8988T (cell line): ENCODE measurements around the gene BRSK2.

Experiments
- DNase-seq: peaks from one replicate; pipeline ENCODE4 v3.0.0; 2011

Gene BRSK2

DNA sequence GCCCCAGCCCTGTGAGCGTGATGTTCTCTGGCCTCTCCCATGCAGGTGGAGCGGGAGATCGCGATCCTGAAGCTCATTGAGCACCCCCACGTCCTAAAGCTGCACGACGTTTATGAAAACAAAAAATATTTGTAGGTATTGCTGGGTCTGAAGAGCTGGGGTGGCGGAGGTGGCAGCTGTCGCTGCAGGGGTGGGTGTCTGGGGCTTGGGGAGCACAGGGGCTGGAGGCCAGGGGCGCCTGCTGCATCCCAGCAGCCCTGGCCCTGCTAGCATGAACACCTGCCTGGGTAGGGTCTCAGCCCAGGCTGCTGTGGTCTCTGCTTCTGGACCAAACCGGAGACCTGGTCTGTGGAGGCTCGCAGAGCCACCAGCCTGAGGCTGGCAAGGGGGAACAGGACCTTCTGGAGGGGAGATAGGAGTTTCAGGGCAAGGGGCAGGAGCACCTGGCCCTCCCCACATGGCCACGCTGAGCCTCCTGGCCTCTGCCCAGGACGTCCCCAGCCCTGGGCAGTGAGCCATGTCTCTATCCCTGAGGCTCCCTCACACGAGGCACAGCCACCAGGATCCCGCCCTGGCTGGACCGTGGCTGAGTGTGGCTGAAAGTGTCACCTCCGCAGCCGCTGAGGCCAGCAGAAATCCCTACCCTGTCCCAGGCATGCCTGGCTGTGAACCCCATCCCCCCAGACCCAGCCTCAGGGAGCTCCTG is 48.7 kb downstream of the BRSK2 start:
- DNase-seq = no peak

DNA sequence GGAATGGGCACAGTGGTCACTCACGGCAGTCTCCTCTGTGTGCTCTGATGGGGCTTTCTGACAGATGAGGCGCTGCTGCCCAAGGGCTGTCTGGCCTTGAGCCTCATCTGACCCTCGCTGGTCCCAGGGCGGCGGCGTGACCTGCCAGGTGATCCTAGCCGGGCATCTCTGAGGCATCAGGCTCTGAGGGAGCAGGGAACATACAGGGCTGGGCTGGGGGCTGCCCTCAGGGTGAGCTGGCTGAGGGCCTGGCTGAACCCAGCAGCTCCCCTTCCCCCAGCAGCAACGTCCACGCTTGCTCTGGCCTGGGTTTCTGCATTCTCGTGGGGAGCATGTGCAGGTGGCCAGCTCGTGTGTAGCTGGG is 49.2 kb downstream of the BRSK2 start:
- DNase-seq = no peak

DNA sequence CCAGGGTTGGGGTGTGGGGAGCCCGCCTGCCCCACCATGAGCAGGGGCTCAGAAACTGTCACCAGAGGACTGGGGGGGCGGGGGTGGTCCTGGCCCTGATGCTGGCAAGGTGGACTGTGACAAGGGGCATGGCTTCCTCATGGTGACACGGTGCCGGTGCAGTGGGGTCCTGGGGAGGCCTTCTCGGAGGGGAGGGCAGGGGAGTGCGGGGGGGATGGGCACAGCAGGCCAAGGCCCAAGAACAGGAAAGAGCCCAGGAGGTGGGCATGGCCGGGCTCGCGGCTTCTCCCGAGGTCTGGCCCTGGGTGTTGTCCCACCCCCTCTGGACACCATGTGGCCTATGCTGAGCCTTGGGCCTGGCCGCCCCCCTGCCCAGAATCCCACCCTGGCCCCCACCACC is 49.6 kb downstream of the BRSK2 start:
- no peak for DNase-seq

DNA sequence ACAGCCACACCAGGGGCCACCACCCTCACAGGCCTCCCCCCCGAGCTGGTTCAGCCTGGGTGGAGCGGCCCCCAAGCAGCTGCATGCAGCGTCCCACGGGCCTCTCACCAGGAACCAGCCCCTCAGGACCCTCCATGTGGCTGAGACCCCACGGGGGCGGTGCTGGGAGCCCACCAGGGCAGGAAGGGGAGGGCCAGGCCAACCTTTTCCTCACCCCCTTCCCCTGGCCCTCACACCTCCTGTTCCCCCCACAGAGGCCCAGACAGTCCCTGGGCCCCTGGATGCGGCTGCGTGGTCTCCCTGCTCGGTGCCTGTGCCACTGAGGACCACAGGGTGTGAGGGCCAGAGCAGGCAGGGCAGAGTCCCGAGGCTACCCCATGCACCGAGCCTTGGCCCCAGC is 50.3 kb downstream of the BRSK2 start:
- DNase-seq = no peak

DNA sequence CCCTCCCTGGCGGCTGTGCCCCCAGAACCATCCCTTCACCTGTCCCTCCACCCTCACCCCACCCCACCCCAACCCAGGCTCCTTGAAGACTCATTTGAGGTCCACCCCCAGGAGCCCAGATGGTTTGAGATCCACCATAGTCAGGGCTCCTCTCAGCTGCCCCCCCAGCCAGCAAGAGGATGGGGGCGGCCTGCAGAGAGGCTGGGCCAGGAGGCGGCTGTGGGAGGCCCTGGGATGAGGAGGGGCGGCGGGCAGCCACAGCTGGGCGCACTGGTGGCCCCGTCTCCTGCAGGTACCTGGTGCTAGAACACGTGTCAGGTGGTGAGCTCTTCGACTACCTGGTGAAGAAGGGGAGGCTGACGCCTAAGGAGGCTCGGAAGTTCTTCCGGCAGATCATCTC is 50.8 kb downstream of the BRSK2 start:
- DNase-seq = no peak

DNA sequence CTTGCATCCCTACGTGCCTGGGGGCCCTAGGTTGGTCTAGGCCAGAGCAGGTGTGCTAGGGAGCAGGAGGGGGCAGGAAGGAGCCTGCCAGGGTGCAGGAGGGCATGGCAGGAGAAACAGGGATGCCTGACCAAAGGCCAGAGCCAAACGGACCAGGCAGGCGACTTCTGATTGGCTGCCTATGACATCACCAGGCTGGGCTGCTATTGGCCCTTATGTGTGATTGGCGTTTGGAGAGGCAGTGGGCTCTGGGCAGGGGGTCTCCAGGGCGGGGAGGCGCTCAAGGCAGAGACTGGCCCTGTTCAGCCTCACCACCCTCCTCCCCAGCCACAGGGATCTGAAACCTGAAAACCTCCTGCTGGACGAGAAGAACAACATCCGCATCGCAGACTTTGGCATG is 52.4 kb downstream of the BRSK2 start:
- DNase-seq = peak; percentile 95

DNA sequence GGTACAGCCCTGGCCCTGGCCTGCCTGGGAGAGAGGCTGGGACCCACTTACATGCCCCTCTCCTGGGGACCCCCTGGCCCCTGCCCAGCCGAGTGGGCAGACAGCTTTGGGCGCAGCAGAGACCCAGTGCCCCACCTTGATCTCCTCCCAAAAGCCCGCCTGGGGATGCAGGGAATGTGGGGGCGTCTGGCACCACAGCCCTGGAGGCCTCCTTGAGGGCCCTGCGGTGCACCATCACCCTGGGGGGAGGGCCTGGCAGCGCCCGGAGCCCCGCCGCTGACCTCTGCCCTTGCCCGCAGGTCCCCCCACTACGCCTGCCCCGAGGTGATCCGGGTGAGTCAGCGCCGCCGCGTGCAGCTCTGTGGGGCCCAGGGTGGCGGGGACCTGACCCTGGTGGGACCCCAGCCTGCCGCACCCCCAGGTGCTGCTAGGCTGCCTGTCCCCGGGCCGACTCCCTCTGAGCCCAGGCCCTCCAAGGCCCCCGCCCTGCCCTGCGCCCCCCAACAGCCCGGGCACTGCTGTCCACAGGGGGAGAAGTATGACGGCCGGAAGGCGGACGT is 53.2 kb downstream of the BRSK2 start:
- no peak for DNase-seq

DNA sequence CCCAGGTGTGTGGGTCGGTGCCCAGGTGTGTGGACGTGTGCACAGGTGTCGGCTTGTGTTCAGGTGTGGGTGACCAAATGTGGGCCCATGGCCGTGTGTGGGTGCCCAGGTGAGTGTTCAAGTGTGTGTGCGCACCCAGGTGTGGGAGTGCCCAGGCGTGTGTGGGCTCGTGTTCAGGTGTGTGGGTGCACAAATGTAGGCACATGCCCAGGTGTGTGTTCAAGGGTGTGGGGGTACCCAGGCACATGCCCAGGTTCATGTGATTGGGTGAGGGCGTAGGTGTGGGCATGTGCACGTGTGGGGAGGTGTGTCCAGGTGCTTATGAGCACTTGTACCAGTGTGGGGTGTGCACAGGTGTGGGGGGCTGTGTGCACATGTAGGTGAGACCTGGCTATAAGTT is 54.0 kb downstream of the BRSK2 start:
- DNase-seq = no peak

DNA sequence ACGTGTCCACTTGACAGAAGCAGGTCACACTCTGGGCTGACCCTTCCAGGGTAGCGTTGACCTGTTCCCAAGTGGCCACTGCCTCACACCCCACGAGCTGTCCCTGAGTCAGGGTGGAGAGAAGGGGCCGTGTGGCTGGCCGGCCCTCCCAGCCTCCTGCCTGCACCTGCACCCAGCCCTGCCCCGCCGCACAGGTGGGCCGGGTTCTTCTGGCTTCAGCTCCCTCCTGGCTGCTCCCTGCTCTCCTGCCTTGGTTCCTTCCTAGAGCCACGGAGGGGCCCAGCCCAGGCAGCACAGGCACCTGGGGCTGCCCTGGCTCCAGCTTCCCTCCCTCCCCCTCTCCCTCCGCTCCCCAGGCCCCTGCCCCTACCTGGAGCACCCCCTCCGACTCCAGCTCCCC is 54.6 kb downstream of the BRSK2 start:
- peak; percentile 58 for DNase-seq

DNA sequence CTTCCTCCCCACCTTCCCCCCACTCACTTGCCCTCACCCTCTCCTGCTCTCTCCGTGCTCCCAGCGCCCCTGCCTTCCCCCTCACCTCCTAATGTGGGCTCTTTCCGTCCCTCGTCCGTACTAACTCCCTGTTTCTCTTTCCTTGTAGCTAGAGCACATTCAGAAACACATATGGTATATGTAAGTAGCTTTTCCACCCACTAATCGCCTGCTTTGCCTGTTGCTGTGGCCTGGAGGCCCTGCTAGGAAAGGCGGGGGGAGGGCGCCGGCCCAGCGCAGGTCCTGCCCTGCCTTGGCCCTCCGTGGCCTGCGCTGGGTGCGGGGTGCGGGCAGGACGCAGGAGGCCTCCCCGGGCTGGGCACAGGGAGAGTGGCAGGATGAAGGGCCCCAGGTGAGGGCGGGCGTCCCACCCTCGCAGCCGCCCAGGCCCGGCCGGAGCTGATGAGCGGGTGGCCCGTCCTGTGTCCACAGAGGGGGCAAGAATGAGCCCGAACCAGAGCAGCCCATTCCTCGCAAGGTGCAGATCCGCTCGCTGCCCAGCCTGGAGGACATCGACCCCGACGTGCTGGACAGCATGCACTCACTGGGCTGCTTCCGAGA is 55.2 kb downstream of the BRSK2 start:
- peak; percentile 75 for DNase-seq

DNA sequence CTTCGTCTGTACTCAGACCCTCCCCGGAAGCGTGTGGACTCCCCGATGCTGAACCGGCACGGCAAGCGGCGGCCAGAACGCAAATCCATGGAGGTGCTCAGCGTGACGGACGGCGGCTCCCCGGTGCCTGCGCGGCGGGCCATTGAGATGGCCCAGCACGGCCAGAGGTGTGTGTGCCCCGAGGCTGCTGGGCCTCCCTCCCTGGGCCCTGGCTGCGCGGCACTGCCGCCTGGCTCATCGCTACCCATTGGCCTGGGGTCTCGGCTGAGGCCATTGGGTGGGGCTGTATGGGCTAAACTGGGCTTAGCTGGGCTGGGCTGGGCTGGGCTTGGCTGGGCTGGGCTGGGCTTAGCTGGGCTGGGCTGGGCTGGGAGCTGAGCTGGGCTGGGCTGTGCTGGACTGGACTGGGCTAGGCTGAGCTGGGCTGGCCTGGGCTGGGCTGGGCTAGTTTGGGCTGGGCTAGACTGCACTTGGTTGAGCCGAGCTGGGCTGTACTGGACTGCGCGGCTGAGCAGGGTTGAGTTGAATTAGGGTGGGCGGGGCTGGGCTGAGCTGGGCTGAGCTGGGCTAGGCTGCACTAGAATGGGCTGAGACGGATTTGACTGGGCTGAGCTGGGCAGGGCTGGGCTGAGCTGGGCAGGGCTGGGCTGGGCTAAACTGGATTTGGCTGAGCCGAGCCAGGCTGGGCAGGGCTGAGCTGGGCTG is 56.2 kb downstream of the BRSK2 start:
- DNase-seq = peak; percentile 70

DNA sequence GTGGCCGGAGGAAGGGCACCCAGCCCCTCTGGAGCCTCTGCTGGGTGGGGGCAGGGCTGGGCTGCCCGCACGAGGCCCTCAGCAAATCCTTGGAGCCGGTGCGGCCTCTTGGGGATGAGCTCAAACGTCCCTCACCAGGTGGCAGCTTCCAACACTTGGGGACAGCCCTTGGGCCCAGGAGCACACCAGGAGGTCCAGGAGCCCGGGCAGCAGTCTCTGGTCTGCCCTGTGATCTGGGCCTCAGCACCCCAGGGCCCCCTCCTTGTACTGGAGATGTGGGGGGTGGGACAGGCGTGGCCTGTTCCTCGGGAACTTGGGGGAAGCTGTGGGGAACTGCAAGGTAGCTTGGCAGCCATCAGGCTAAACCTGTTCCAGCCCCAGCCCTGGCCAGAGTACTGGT is 56.9 kb downstream of the BRSK2 start:
- peak; percentile 59 for DNase-seq

DNA sequence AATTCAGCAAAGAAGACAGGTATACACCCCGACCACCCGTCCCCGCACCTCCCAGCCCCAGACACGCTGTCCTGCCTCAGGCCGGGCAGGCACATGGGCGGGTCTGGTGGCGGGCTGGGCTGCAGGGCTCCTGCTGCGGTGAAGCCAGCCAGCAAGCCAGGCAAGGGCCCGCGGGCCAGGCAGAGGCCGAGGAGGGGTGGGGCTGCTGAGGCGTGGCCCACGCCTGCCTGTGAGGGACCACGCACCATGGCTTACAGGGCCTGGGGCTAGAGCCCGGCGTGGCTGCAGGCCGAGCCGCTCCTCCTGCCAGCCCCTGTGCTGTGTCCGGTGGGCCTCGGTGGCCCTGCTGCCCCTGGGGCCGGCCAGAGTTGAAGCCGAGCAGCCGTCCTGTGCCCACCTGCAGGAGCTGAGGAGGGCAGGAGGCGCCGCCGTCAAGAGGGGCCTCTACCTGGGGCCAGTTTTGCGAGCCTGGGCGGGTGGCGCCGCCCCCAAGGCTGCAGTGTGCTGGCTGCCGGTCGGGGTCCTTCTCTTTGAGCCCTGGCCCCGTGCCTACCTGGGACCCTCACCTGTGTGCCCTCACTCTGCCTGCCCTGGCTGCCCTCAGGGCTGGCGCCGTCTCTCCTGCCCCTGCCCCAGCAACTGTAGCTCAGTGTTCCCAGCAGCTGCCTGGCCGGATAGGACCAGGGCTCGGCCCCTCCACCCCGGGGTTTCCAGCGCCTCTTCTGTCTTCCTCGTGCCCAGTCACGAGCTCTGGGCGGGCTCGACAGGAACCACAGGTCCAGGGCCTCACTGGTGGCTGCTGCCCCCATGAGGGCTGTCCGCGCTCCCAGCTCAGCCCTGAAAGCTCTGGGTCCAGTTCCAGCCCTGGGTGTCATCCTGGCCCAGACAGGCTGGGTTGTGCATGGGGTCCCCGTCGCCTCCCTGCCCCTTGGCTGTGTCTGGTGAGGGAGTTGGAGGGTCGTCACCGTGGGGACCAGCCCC is 58.4 kb downstream of the BRSK2 start:
- peak; percentile 91 for DNase-seq

DNA sequence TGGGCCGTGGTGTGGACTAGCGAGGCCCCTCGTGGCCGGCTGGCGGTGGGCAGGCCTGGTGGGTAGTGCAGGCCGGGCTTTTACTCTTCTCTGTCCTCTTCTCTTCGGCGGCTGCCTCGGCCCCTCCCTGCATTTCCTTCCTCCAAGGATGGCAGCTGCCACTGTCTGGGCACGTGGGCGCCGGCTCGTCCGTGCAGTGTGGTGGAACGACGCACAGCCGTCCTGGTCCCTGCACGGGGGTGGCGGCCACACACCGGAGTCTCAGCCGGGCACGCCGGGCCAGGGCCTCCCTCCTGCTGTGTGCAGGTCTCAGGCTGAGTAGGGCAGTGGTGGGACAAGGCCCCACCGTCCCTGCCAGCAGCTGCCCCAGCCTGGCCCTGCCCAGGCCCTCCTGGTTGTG is 59.1 kb downstream of the BRSK2 start:
- peak; percentile 76 for DNase-seq

DNA sequence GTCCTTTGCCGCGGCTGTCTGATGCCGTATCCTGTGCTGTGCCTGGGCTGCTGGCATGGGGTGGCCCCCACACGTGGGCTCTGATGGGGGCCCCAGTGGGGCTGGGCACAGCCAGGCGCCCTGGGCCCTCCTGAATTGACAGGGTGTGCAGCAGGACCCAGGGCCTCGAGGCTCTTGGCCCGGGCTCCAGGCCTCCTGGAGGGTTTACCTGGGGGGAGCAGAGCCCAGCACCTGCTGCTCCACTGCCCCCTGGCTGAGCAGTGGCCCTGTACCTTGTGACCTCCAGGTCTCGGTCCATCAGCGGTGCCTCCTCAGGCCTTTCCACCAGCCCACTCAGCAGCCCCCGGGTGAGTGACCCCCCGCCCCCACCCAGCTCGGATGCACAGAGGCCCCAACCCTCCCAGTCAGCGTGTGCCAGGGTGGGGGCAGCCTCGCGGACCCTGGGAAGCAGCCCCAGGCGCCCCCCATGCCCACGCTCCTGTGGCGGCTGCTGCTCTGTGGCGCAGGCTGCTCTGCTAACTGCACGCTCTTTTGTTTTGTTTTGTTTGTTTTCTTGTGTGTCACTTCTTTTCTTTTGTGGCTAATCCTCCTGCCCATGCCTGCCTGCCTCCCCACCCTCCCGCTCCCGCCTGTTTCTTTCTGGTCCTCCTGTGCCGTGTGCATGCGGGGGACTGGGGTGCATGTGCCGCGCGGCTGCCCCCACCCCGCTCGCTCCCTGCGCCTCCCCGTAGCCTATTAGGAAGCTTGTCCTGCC is 59.9 kb downstream of the BRSK2 start:
- peak; percentile 84 for DNase-seq

DNA sequence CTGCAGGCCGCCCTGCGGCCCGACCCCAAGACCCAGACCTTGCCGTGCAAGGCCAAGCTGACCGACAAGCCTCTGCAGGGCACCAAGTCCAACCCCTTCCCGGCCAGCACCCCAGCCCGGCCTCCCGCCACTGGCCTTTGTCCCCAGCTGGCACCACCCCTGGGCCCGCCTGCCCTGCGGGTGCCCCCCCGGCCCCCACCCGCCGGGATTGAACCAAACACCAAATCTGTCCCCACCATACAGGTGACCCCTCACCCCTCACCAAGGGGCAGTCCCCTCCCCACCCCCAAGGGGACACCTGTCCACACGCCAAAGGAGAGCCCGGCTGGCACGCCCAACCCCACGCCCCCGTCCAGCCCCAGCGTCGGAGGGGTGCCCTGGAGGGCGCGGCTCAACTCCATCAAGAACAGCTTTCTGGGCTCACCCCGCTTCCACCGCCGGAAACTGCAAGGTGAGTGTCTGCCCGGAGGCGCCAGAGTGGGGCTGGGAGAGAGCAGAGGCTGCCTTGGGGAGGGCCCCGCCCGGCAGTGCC is 60.7 kb downstream of the BRSK2 start:
- DNase-seq = no peak

DNA sequence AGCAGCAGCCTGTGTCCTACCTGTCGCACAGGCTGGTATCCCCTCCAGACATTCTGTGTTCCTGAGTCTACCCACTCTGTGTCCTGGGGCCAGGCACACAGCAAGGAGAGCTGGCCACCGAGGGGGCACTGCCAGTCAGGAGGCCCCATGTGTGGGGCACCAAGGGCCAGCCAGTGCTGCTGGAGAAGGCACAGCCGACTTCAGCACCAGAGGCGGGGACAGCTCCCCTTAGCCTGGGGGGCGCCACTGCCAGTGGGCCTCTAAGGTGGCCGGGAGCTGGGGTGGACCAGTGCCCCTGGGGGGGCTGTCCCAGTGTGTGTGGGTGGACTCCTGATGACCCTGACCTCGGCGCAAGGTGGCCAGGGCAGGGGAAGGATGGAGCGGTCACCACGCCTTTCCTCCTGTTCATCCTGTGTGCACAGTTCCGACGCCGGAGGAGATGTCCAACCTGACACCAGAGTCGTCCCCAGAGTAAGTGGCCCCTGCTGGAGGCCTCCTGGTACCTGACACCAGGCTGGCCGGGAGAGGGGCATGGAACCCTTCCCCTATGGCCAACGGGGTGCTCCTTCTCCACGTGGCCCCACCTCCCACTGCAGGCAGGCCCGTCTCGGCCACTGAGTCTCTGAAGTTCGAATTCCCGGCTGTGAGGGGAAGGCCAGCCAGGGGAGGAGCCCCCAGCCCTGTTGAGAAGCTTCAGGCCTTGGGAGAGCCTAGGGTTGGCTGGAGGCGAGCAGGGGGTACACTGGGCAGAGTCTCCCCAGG is 61.4 kb downstream of the BRSK2 start:
- peak; percentile 75 for DNase-seq

DNA sequence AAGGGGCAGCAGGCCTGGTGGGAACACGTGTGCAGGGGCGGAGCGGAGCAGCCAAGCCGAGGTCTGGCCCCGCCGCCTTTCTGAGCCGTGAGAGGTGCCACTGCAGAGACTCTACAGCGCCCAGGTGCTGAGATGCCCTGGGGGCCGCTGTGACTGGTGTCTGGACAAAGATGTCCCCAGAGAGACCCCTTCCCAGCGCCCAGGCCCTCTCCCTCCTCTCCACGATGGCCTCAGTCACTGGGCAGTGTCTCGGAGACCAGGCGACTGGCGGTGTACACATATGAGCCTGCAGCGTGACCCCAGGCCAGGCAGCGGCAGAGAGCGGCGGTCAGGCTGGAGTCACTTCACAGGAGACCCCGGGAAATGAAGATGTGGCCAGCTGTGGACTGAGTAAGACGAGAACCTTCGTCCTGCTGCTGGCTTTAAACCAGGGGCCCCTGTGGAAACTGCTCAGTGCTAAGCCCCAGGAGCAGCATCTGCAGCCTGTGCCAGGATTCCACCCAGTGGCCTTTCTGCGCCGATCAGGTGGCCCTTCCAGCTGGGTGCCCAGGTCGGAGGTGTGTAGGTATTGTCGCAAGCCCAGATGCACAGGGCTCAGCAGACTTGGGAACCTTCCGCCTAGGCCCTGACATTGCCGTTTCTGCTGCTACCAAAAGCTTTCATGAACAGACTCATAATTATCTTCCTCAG is 62.2 kb downstream of the BRSK2 start:
- no peak for DNase-seq

DNA sequence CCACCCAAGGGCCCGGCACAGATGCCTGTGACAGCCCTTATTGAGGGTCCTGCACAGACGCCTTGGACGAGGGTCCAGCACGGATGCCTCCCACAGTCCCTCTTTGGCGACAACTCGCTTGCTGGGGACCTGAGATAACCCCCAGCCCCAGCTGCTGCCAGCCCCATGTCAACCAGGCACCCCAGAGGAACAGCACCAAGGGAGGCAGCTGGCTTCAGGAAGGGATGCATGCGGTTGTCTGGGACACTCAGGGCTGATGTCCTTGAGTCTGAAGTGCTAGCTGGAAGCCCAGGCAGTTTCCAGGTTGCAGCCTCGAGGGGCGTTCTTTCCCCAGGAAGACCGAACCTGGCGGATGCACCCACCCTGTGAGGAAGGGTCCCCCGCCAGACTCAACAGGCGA is 63.0 kb downstream of the BRSK2 start:
- no peak for DNase-seq

DNA sequence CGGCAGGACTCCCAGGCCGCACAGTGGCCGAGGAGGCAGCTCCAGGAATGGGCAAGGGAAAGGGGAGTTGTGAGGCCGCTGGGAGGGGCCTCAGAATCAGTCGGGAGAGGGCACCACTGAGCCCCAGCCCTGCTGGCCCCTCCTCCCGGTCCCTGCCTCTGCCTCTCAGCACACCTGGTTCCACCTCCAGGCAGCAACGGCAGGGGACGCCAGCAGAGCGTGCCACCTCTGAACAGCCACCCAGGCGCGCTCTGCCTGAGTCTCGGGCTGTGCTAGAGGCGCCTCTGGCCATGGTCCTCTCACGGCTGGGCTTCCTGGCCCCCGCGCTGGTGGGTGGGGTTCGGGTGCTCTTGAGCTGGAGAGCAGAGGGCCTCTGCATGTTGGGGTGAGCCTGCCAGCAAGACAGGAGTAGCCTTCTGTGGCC is 63.9 kb downstream of the BRSK2 start:
- DNase-seq = peak; percentile 100
